MM.1S (cell line): Measurements from ENCODE around the gene CRTC3.
"Not testable (repeated sequence)": the region's sequence is repeated elsewhere in the genome, so short reads cannot be mapped to it uniquely, and the experiment has no call there.

ENCODE experiments used
- DNase-seq: peaks from one replicate; pipeline ENCODE4 v3.0.0-alpha.2; 2015
- H2AFZ ChIP-seq: fragments of 300-600 bp; sonication (generic); 2 replicates; pipeline ENCODE4 v1.6.0; 2016; ENCODE audit warnings: antibody characterized with exemption, low read length
- H3F3A ChIP-seq: fragments of 300-600 bp; sonication (generic); 2 replicates; pipeline ENCODE4 v1.6.1; 2016; ENCODE audit warnings: mild to moderate bottlenecking, antibody characterized with exemption, low read length, moderate library complexity, mixed read lengths; ENCODE audit not compliant: insufficient read depth
- H3K27ac ChIP-seq: fragments of 300-600 bp; sonication (generic); 2 replicates; pipeline ENCODE4 v1.5.1; 2016; ENCODE audit warnings: mild to moderate bottlenecking, low read length
- H3K27me3 ChIP-seq: fragments of 300-600 bp; sonication (generic); replicated peaks from 2 replicates; pipeline ENCODE4 v1.6.0; 2016; ENCODE audit warnings: low read length; ENCODE audit not compliant: insufficient read depth
- H3K36me3 ChIP-seq: fragments of 300-600 bp; sonication (generic); replicated peaks from 2 replicates; pipeline ENCODE4 v1.6.1; 2016; ENCODE audit warnings: mild to moderate bottlenecking, low read length, mixed read lengths; ENCODE audit not compliant: insufficient read depth
- H3K4me1 ChIP-seq: fragments of 300-600 bp; sonication (generic); 2 replicates; pipeline ENCODE4 v1.6.1; 2016; ENCODE audit warnings: low read length, mixed read lengths
- H3K4me2 ChIP-seq: fragments of 300-600 bp; sonication (generic); 2 replicates; pipeline ENCODE4 v1.6.0; 2016; ENCODE audit warnings: low read depth, low read length
- H3K4me3 ChIP-seq: fragments of 300-600 bp; sonication (generic); 2 replicates; pipeline ENCODE4 v1.5.1; 2016; ENCODE audit warnings: low read length, mixed read lengths
- H3K79me2 ChIP-seq: fragments of 300-600 bp; sonication (generic); 2 replicates; pipeline ENCODE4 v1.6.1; 2016; ENCODE audit warnings: mixed run types, low read length, mixed read lengths
- H3K9ac ChIP-seq: fragments of 300-600 bp; sonication (generic); 2 replicates; pipeline ENCODE4 v1.6.1; 2016; ENCODE audit warnings: low read length, mixed read lengths
- H3K9me2 ChIP-seq: fragments of 300-600 bp; sonication (generic); replicated peaks from 2 replicates; pipeline ENCODE4 v1.6.1; 2016; ENCODE audit warnings: mild to moderate bottlenecking, low read length, mixed read lengths; ENCODE audit not compliant: insufficient read depth
- H3K9me3 ChIP-seq: fragments of 300-600 bp; sonication (generic); replicated peaks from 2 replicates; pipeline ENCODE4 v1.6.1; 2016; ENCODE audit warnings: mild to moderate bottlenecking, low read length, mixed read lengths; ENCODE audit not compliant: insufficient read depth
- H4K20me1 ChIP-seq: fragments of 300-600 bp; sonication (generic); 2 replicates; pipeline ENCODE4 v1.6.1; 2016; ENCODE audit warnings: mild to moderate bottlenecking, low read length, moderate library complexity, mixed read lengths; ENCODE audit not compliant: insufficient read depth
- EZH2 ChIP-seq: fragments of 300-600 bp; sonication (generic); optimal IDR thresholded peaks from 2 replicates; pipeline ENCODE3; 2017; ENCODE audit warnings: low read depth, mild to moderate bottlenecking, antibody characterized with exemption, low read length, mixed read lengths
- EZH2phosphoT487 ChIP-seq: fragments of 300-600 bp; sonication (generic); IDR thresholded peaks from 2 replicates; pipeline ENCODE4 v1.6.1; 2018; ENCODE audit warnings: antibody characterized with exemption, low read length
- TF ChIP-seq, protein P1 (sequence below): fragments of 300-600 bp; sonication (generic); IDR thresholded peaks from 2 replicates; pipeline ENCODE4 v1.5.1; 2016; ENCODE audit warnings: antibody characterized with exemption, low read length, mixed read lengths

CRTC3 gene

DNA sequence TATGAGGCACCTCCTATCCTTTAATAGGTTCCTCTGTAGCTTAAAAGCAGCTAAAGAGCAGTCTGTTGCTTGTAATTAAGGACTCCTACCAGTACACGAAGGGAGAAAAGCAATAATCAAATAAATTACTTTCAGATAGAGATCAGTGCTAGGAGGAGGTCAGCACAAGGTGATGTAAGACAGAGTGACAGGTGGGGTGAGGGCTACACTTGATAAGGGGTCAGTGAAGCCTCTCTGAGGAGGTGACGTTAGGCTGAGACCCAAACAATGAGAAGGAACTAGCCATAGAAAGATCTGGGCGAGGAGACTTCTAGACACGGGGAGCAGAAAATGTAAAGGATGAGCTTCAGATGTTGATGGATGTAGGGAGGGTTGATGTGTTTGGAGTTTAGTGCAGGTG lies 129.8 kb downstream of the CRTC3 start:
- no peak overlapping the region for H3K27ac ChIP-seq
- peaks cover 17% of the 10 kb centered on the region for H3F3A ChIP-seq
- H3K9ac ChIP-seq: no peak overlapping the region
- TF ChIP-seq EZH2 (no peak), EZH2phosphoT487 (no peak)
- TF ChIP-seq, protein P1, sequence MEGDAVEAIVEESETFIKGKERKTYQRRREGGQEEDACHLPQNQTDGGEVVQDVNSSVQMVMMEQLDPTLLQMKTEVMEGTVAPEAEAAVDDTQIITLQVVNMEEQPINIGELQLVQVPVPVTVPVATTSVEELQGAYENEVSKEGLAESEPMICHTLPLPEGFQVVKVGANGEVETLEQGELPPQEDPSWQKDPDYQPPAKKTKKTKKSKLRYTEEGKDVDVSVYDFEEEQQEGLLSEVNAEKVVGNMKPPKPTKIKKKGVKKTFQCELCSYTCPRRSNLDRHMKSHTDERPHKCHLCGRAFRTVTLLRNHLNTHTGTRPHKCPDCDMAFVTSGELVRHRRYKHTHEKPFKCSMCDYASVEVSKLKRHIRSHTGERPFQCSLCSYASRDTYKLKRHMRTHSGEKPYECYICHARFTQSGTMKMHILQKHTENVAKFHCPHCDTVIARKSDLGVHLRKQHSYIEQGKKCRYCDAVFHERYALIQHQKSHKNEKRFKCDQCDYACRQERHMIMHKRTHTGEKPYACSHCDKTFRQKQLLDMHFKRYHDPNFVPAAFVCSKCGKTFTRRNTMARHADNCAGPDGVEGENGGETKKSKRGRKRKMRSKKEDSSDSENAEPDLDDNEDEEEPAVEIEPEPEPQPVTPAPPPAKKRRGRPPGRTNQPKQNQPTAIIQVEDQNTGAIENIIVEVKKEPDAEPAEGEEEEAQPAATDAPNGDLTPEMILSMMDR: no peak
- no peaks in the 10 kb centered on the region for H3K36me3 ChIP-seq
- H4K20me1 ChIP-seq: peaks cover 24% of the 10 kb centered on the region
- no peaks in the 10 kb centered on the region for H3K9me3 ChIP-seq
- peaks cover 84% of the 10 kb centered on the region for H3K27me3 ChIP-seq
- H2AFZ ChIP-seq: no peak overlapping the region
- H3K4me3 ChIP-seq: no peak overlapping the region
- no peak overlapping the region for H3K4me2 ChIP-seq
- no peaks in the 10 kb centered on the region for H3K9me2 ChIP-seq
- H3K4me1 ChIP-seq: peaks cover 40% of the 10 kb centered on the region
- DNase-seq: no peak
- H3K79me2 ChIP-seq: no peaks in the 10 kb centered on the region

DNA sequence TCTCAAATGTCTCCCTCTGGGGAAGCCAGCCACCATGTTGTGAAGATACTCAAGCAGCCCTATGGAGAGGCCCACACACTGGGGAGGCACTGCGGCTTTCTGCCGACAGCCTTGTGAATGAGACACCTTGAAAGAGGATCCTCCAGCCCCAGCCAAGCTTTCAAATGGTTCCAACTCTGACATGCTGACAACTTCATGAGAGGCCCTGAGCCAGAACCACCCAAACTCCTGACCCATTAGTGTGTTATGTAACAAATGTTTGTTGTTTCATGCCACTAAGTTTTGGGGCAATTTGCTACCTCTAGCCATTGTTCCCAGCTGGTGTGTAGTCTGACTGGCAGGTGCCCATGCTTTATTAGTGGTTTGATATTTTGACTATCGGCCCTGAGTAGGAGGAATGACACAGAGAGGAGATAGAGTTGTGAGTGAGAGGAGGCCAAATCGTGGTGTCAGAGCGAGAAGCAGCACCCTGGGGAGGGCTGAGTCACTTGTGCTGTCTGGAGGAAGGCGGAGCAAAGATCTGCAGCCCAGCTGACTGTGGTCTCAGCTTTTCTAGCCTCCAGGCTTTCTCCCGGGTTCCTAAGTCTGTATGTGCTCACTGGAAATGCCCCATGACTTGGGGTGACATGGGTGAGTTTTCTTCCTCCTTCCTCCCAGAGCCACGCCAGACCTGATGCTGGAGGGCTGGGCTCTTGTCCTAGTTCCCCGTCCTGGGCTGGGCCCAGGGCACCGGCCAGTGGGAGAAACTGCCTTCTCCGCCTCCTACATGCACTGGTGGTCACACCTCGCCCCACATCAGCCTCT lies 130.7 kb downstream of the CRTC3 start:
- Histone ChIP-seq H3K9me3 (no peaks in the 10 kb centered on the region), H3K36me3 (no peaks in the 10 kb centered on the region), H3F3A (peaks cover 17% of the 10 kb centered on the region), H2AFZ (no peak overlapping the region), H3K27ac (no peak overlapping the region), H3K27me3 (peaks cover 84% of the 10 kb centered on the region), H3K9me2 (no peaks in the 10 kb centered on the region), H3K4me1 (peaks cover 44% of the 10 kb centered on the region), H3K79me2 (no peaks in the 10 kb centered on the region), H4K20me1 (peaks cover 24% of the 10 kb centered on the region), H3K4me3 (peak overlapping the region; percentile 25), H3K4me2 (peak overlapping the region; percentile 72), H3K9ac (no peak overlapping the region)
- DNase-seq: peak; percentile 59
- TF ChIP-seq EZH2phosphoT487 (no peak), EZH2 (no peak)
- TF ChIP-seq, protein P1: no peak

DNA sequence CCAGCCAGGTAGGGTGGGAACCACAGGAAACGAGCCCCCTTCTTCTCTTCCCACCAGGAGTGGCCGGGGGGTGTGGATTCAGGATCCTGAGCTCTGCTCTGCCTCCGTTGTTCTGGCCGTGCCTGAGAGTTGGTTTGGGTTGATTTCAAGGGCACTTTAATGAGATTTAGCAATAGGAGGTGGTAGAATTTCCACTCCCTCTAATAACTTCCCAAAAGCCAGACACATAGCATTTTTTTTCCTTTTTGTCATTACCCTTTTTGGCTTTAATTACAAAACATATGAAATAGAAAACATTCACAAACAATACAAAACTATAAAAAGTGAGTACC lies 131.2 kb downstream of the CRTC3 start:
- not testable (repeated sequence) for H3K9ac ChIP-seq, H3K79me2 ChIP-seq, H3K36me3 ChIP-seq, H2AFZ ChIP-seq, DNase-seq, H3K9me2 ChIP-seq, H3K9me3 ChIP-seq, H3K27ac ChIP-seq
- Histone ChIP-seq H3F3A (peaks cover 19% of the 10 kb centered on the region), H4K20me1 (peaks cover 24% of the 10 kb centered on the region), H3K4me2 (peak overlapping the region; percentile 72), H3K27me3 (peaks cover 85% of the 10 kb centered on the region), H3K4me3 (peak overlapping the region; percentile 25), H3K4me1 (peaks cover 44% of the 10 kb centered on the region)

DNA sequence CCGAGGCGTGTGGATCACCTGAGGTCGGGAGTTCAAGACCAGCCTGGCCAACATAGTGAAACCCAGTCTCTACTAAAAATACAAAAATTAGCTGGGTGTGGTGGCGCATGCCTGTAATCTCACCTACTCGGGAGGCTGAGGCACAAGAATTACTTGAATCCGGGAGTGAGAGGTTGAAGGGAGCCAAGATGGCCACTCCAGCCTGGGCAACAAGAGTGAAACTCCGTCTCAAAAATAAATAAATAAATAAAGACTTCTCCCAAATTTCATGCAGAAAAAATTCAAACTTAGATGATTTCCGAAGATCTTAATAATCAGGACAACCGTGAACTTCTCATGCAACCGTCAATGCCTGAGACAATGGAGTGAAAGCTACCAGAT lies 134.3 kb downstream of the CRTC3 start:
- Histone ChIP-seq H4K20me1 (peaks cover 17% of the 10 kb centered on the region), H3K4me1 (peaks cover 28% of the 10 kb centered on the region), H3F3A (peaks cover 19% of the 10 kb centered on the region), H3K27me3 (peaks cover 88% of the 10 kb centered on the region)
- not testable (repeated sequence) for H3K9ac ChIP-seq, H3K27ac ChIP-seq, H3K9me3 ChIP-seq, H3K4me3 ChIP-seq, H3K79me2 ChIP-seq, H3K4me2 ChIP-seq, H2AFZ ChIP-seq, H3K36me3 ChIP-seq, H3K9me2 ChIP-seq, DNase-seq
